Thymus (tissue), 11 donors: Measurements from ENCODE around the gene TP53TG5. TPM values are rescaled to one million over a fixed set of nuclear protein-coding genes. Genes with fewer than 3 reads are reported as not detected.
A peak's percentile ranks its signal among the peaks of the same experiment; 100 is the strongest.

Source experiments
- DNase-seq, 9 donors: peaks; one replicate each; pipeline ENCODE4 v3.0.0-alpha.2; 2013; ENCODE audit warnings: low spot score in 9 of 9, low read depth in 6 of 9, missing footprints in 1 of 9
- H3K27ac ChIP-seq, 2 donors: one replicate each; pipeline ENCODE4 v1.5.1; 2013; ENCODE audit warnings: control low read depth in 1 of 2, low read depth in 1 of 2, low read length in 1 of 2, mild to moderate bottlenecking in 1 of 2, moderate library complexity in 1 of 2
- H3K27me3 ChIP-seq, 2 donors: one replicate each; pipeline ENCODE4 v1.5.1; 2013; ENCODE audit warnings: low read length in 1 of 2; ENCODE audit not compliant: control insufficient read depth in 2 of 2, insufficient read depth in 1 of 2
- H3K36me3 ChIP-seq, 2 donors: one replicate each; pipeline ENCODE4 v1.5.1; 2013; ENCODE audit warnings: low read length in 1 of 2, mild to moderate bottlenecking in 1 of 2, moderate library complexity in 1 of 2; ENCODE audit not compliant: control insufficient read depth in 2 of 2, insufficient read depth in 2 of 2
- H3K4me1 ChIP-seq, 2 donors: one replicate each; pipeline ENCODE4 v1.5.1; 2013; ENCODE audit warnings: low read length in 2 of 2; ENCODE audit not compliant: control insufficient read depth in 2 of 2, insufficient read depth in 2 of 2
- H3K4me3 ChIP-seq, 2 donors: one replicate each; pipeline ENCODE4 v1.5.1; 2013; ENCODE audit warnings: low read length in 2 of 2, control low read depth in 1 of 2, mild to moderate bottlenecking in 1 of 2
- H3K9me3 ChIP-seq, 2 donors: one replicate each; pipeline ENCODE4 v1.5.1; 2013; ENCODE audit warnings: low read length in 1 of 2, mild to moderate bottlenecking in 1 of 2; ENCODE audit not compliant: control insufficient read depth in 2 of 2, insufficient read depth in 1 of 2
- WGBS: extraction: QIAGEN DNeasy Blood & Tissue Kit; methylation state at CpG from one replicate; pipeline ENCODE4 v1.1.7; 2013; 5-methylcytosine and 5-hydroxymethylcytosine counted together
- polyA plus RNA-seq: library from polyadenylated mRNA; stranded (reverse); fragments of 200-250 nt; gene quantifications from one replicate; pipeline ENCODE4 v1.2.3, GENCODE V29; 2013
- total RNA-seq: library from RNA; stranded (reverse); fragments of 120-200 nt; gene quantifications from one replicate; pipeline ENCODE4 v1.2.4, GENCODE V29; 2013
- donor health status: healthy.

The TP53TG5 gene
- total and polyA plus RNA-seq, 2 donors = 0.24 to 0.27 TPM

DNA sequence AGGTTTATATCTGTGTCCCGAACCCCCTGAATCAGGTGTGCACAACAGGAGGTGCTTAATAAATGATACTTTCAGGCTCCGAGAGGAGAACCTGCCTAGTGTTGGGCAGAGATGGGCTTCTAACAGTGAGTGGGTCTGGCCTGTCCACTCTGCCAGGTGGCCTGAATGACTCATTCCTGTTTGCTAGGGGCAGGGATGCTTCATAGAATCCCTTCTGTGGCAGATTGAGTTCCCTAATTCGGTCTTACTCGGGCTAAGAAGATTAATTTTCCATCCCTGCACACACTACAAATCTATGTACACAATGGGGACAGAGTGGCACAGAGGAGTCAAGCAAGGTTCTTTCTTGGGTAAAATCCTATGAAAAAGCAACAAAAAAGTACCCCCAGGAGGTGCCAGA, 49.7 kb downstream of the TP53TG5 start:
- WGBS = 95% methylated on average over 4 of the region's 4 CpGs
- H3K27ac ChIP-seq = no peak overlapping the region

DNA sequence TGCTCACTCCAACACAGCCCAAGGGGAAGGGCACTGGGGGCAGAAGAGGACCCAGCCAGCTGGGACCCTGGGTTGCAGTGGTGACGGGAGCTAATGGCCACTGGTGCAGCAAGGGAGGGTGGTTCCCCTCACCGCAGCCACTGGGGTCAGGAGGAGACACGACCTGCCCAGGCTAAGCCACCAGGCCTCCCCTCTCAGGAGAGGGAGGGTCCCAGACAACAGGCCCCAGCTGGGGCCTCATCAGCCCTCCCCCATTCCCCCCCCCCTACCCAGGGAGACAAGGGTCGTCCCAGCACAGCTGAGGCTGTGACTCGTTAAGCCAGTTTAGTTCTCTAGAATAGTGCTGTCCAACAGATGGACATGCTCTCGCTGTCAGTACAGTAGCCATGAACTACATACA, 52.8 kb downstream of the TP53TG5 start:
- H3K27me3 ChIP-seq = no peaks in the 10 kb centered on the region
- no peak overlapping the region for H3K4me3 ChIP-seq
- no peaks in the 10 kb centered on the region for H3K36me3 ChIP-seq
- 93% methylated on average over 6 of the region's 6 CpGs for WGBS
- no peak for DNase-seq
- H3K9me3 ChIP-seq = no peaks in the 10 kb centered on the region
- no peak overlapping the region for H3K27ac ChIP-seq
- H3K4me1 ChIP-seq = no peaks in the 10 kb centered on the region

More for the DNA sequence above, 49.7 kb downstream of the TP53TG5 start:
- Histone ChIP-seq H3K4me3 (no peak overlapping the region), H3K27me3 (no peaks in the 10 kb centered on the region), H3K4me1 (no peaks in the 10 kb centered on the region), H3K36me3 (no peaks in the 10 kb centered on the region), H3K9me3 (no peaks in the 10 kb centered on the region)
- no peak for DNase-seq

DNA sequence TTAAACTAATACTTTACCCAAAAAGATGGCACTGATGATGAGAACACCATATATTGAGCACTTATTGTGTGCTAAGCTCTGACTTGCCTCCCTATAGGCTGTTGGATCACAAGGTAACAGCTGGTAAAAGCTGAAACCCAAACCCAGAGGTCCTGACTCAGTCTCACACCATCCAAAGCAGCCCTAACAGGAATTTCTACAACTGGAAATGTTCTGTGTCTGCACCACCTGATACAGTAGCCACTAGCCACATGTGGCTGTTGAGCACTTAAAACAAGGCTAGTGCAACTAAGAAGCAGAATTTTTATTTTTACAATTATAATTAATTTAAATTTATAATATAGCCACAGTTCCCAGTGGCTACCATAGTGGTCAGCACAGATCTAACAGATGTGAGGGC, 54.4 kb downstream of the TP53TG5 start:
- H3K4me1 ChIP-seq = peaks cover 0 to 7% of the 10 kb centered on the region in 2 donors
- H3K36me3 ChIP-seq = no peaks in the 10 kb centered on the region
- no peak overlapping the region for H3K4me3 ChIP-seq
- no peak overlapping the region for H3K27ac ChIP-seq
- H3K27me3 ChIP-seq = peaks cover 0 to 3% of the 10 kb centered on the region in 2 donors
- H3K9me3 ChIP-seq = no peaks in the 10 kb centered on the region
- no peak for DNase-seq

DNA sequence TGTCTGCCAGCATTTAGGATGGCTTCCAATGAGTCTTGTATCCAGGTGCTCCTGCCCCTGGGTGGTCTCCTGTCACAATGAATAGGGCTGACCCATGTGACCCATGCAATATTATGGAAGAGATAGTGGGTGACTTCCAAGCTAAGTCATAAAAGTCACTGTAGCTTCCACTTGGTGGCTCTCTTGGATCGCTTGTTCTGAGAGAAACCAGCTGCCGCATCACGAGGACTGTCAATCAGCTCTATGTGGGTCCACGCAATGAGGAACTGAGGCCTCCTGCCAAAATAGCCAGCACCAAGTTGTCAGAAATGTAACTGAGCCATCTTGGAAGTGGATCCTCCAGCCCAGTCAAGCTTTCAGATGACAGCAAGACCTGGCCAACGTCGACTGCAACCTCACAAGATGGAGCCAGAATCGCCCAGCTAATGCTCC, 55.2 kb downstream of the TP53TG5 start:
- Histone ChIP-seq H3K27me3 (peaks cover 0 to 11% of the 10 kb centered on the region in 2 donors), H3K36me3 (no peaks in the 10 kb centered on the region), H3K4me3 (no peak overlapping the region), H3K9me3 (no peaks in the 10 kb centered on the region), H3K27ac (no peak overlapping the region), H3K4me1 (peaks cover 0 to 10% of the 10 kb centered on the region in 2 donors)
- DNase-seq = peak in 2 of 9 donors; percentile 19 to 43
- WGBS = 65% methylated on average over 7 of the region's 7 CpGs

Other genes with a start within 250 kb of the TP53TG5 start
- gene PI3, start 203.4 kb downstream of the TP53TG5 start, total RNA-seq = 6.5 TPM
- gene PI3, start 203.4 kb downstream of the TP53TG5 start, polyA plus RNA-seq = 567 TPM
- 0.24 TPM for gene SEMG1, start 171.3 kb downstream of the TP53TG5 start, total RNA-seq
- 0.78 TPM for gene SEMG1, start 171.3 kb downstream of the TP53TG5 start, polyA plus RNA-seq
- gene SEMG2, start 157.0 kb downstream of the TP53TG5 start, total RNA-seq = 0.09 TPM
- gene SEMG2, start 157.0 kb downstream of the TP53TG5 start, polyA plus RNA-seq = 0.39 TPM
- gene SLPI, start 123.8 kb downstream of the TP53TG5 start, total RNA-seq = 28.0 TPM
- gene SLPI, start 123.8 kb downstream of the TP53TG5 start, polyA plus RNA-seq = 663 TPM
- gene RBPJL, start 71.5 kb downstream of the TP53TG5 start, total RNA-seq = not detected
- 0.07 TPM for gene RBPJL, start 71.5 kb downstream of the TP53TG5 start, polyA plus RNA-seq
- gene MATN4, start 70.0 kb downstream of the TP53TG5 start, total RNA-seq = 0.14 TPM
- gene MATN4, start 70.0 kb downstream of the TP53TG5 start, polyA plus RNA-seq = 0.14 TPM
- gene SDC4, start 29.9 kb downstream of the TP53TG5 start, total RNA-seq = 7.4 TPM
- 18.9 TPM for gene SDC4, start 29.9 kb downstream of the TP53TG5 start, polyA plus RNA-seq
- gene SYS1, start 15.2 kb downstream of the TP53TG5 start, total RNA-seq = 15.2 TPM
- gene SYS1, start 15.2 kb downstream of the TP53TG5 start, polyA plus RNA-seq = 19.7 TPM
- gene DBNDD2, start 30.0 kb upstream of the TP53TG5 start, total RNA-seq = 8.7 TPM
- gene DBNDD2, start 30.0 kb upstream of the TP53TG5 start, polyA plus RNA-seq = 54.2 TPM
- gene PIGT, start 37.8 kb upstream of the TP53TG5 start, total RNA-seq = 28.1 TPM
- 52.6 TPM for gene PIGT, start 37.8 kb upstream of the TP53TG5 start, polyA plus RNA-seq
- 5.6 TPM for gene WFDC2, start 91.4 kb upstream of the TP53TG5 start, total RNA-seq
- gene WFDC2, start 91.4 kb upstream of the TP53TG5 start, polyA plus RNA-seq = 48.4 TPM
- not detected for gene SPINT3, start 137.3 kb upstream of the TP53TG5 start, total RNA-seq
- not detected for gene SPINT3, start 137.3 kb upstream of the TP53TG5 start, polyA plus RNA-seq
- gene WFDC6, start 161.2 kb upstream of the TP53TG5 start, total RNA-seq = not detected
- gene WFDC6, start 161.2 kb upstream of the TP53TG5 start, polyA plus RNA-seq = 0.27 TPM
- not detected for gene EPPIN, start 169.1 kb upstream of the TP53TG5 start, total RNA-seq
- 0.21 TPM for gene EPPIN, start 169.1 kb upstream of the TP53TG5 start, polyA plus RNA-seq
- gene WFDC8, start 201.0 kb upstream of the TP53TG5 start, total RNA-seq = not detected
- not detected for gene WFDC8, start 201.0 kb upstream of the TP53TG5 start, polyA plus RNA-seq